ENCODE data around the gene CFAP299.

GRCh38 chr4:80967346-80967745 lies 631.8 kb downstream of the CFAP299 start:
- TF ChIP-seq CTCF (IDR thresholded peaks at IDR 0.05), result no peak
- no peak for TF ChIP-seq POLR2A (IDR thresholded peaks at IDR 0.05)

Data from Peyer's patch (tissue), 4 donors.